ENCODE results near the gene CDC37L1.

The CDC37L1 gene

GRCh38 chr9:4718911-4719310, 39.5 kb downstream of the CDC37L1 start:
- H3K4me3 ChIP-seq (ENCODE audit: low read depth, low read length), result no peak overlapping the region
- TF ChIP-seq CTCF (IDR thresholded peaks at IDR 0.05; ENCODE audit: low read depth, low read length), result no peak
- TF ChIP-seq MAX (IDR thresholded peaks at IDR 0.05; ENCODE audit: low read depth, low read length), result no peak
- no peak for TF ChIP-seq POLR2A (IDR thresholded peaks at IDR 0.05; ENCODE audit: extremely low read depth, insufficient read length)
- DNase-seq (ENCODE audit: low read depth), result no peak

- no peak for DNase-seq (ENCODE audit: low read depth)
- no peak overlapping the region for H3K4me3 ChIP-seq (ENCODE audit: low read depth, low read length)
- TF ChIP-seq CTCF (IDR thresholded peaks at IDR 0.05; ENCODE audit: low read depth, low read length) (no peak), POLR2A (IDR thresholded peaks at IDR 0.05; ENCODE audit: extremely low read depth, insufficient read length) (no peak), MYC (IDR thresholded peaks at IDR 0.05; ENCODE audit: low read depth, low read length) (no peak), MAX (IDR thresholded peaks at IDR 0.05; ENCODE audit: low read depth, low read length) (no peak)
Observed at GRCh38 chr9:4721736-4722135, 42.4 kb downstream of the CDC37L1 start.

- DNase-seq (ENCODE audit: low read depth), result no peak
- TF ChIP-seq POLR2A (IDR thresholded peaks at IDR 0.05; ENCODE audit: extremely low read depth, insufficient read length) (no peak), MYC (IDR thresholded peaks at IDR 0.05; ENCODE audit: low read depth, low read length) (no peak), CTCF (IDR thresholded peaks at IDR 0.05; ENCODE audit: low read depth, low read length) (no peak), MAX (IDR thresholded peaks at IDR 0.05; ENCODE audit: low read depth, low read length) (no peak)
- no peak overlapping the region for H3K4me3 ChIP-seq (ENCODE audit: low read depth, low read length)
Observed at GRCh38 chr9:4725706-4726442, 46.5 kb downstream of the CDC37L1 start.

GRCh38 chr9:4727593-4727992, 48.2 kb downstream of the CDC37L1 start:
- TF ChIP-seq MAX (IDR thresholded peaks at IDR 0.05; ENCODE audit: low read depth, low read length) (no peak), CTCF (IDR thresholded peaks at IDR 0.05; ENCODE audit: low read depth, low read length) (no peak), POLR2A (IDR thresholded peaks at IDR 0.05; ENCODE audit: extremely low read depth, insufficient read length) (no peak), MYC (IDR thresholded peaks at IDR 0.05; ENCODE audit: low read depth, low read length) (no peak)
- no peak overlapping the region for H3K4me3 ChIP-seq (ENCODE audit: low read depth, low read length)
- no peak for DNase-seq (ENCODE audit: low read depth)

- no peak for TF ChIP-seq POLR2A (IDR thresholded peaks at IDR 0.05; ENCODE audit: extremely low read depth, insufficient read length)
- TF ChIP-seq MAX (IDR thresholded peaks at IDR 0.05; ENCODE audit: low read depth, low read length), result no peak
- TF ChIP-seq CTCF (IDR thresholded peaks at IDR 0.05; ENCODE audit: low read depth, low read length), result no peak
- no peak for TF ChIP-seq MYC (IDR thresholded peaks at IDR 0.05; ENCODE audit: low read depth, low read length)
- no peak overlapping the region for H3K4me3 ChIP-seq (ENCODE audit: low read depth, low read length)
Observed at GRCh38 chr9:4732890-4733289, 53.5 kb downstream of the CDC37L1 start.

More at GRCh38 chr9:4732890-4733289, 53.5 kb downstream of the CDC37L1 start:
- no peak for DNase-seq (ENCODE audit: low read depth)
